Brain microvascular endothelial cell (primary cell): Measurements from ENCODE around the gene RBMY1D.
"Not testable (repeated sequence)": the region's sequence is repeated elsewhere in the genome, so short reads cannot be mapped to it uniquely, and the experiment has no call there.

Source experiments
- DNase-seq: peaks from one replicate; pipeline ENCODE4 v3.0.0-alpha.2; 2020
- H3K27ac ChIP-seq: fragments of 250-450 bp; sonication (Bioruptor Pico); 2 replicates; pipeline ENCODE4 v1.5.1; 2020; ENCODE audit warnings: mild to moderate bottlenecking, moderate library complexity
- H3K27me3 ChIP-seq: fragments of 250-450 bp; sonication (Bioruptor Pico); replicated peaks from 2 replicates; pipeline ENCODE4 v1.5.1; 2020; ENCODE audit warnings: mild to moderate bottlenecking
- H3K36me3 ChIP-seq: fragments of 250-450 bp; sonication (Bioruptor Pico); replicated peaks from 2 replicates; pipeline ENCODE4 v1.5.1; 2020; ENCODE audit warnings: mild to moderate bottlenecking
- H3K4me3 ChIP-seq: 2 replicates; pipeline ENCODE4 v1.5.1; 2011; ENCODE audit warnings: low read depth, mild to moderate bottlenecking, control low read depth, low read length, moderate library complexity
- in situ Hi-C: cut with HindIII; loops from 2 replicates; pipeline ENCODE4 v1.10.0; 2017; ENCODE audit warnings: low sequenced_read_pairs, low pct_ligation_motif_present
- TF ChIP-seq, protein P1 (sequence below): IDR thresholded peaks from 2 replicates; pipeline ENCODE4 v1.5.1; 2011; ENCODE audit warnings: low read depth, mild to moderate bottlenecking, moderate library complexity, low read length, control low read depth, inconsistent platforms; ENCODE audit errors: missing control alignments

RBMY1D gene

GRCh38 chrY:21894426-21894825 is at the start of gene RBMY1D:
Gene RBMY1D, minus strand, starts transcription at chrY:21894526. Its CDS starts 2,013 bp downstream, at chrY:21892513.
- in situ Hi-C loops, H3K36me3 ChIP-seq, H3K27me3 ChIP-seq, H3K27ac ChIP-seq, DNase-seq, H3K4me3 ChIP-seq: not testable (repeated sequence)

DNA sequence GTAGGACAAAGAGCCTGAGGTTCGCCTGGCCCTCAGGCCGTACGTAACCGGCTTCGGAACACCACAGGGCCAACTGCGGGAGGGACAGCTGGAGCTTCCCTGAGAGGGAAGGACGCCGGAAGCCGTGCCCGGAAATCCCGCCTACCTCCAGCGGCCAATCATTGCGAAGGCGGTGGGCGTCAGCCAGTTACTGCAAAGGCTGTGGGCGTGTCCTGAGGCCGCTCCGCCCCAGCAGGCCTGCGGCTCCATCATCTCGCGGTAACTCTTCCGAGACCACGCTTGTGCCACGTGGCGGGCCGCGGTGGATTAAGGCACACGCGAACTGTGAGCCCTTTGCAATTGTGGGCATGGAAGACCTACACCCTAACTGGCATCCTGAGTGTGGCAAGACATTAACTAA is 23.6 kb upstream of the RBMY1D start, which contains the start of gene RBMY1E:
RBMY1E (minus strand) TSS at position 101 of the 400 bp plus-strand sequence. CDS start 1,978 bp downstream, outside the sequence.
- DNase-seq, H3K36me3 ChIP-seq, in situ Hi-C loops, H3K27me3 ChIP-seq, H3K4me3 ChIP-seq, H3K27ac ChIP-seq: not testable (repeated sequence)

DNA sequence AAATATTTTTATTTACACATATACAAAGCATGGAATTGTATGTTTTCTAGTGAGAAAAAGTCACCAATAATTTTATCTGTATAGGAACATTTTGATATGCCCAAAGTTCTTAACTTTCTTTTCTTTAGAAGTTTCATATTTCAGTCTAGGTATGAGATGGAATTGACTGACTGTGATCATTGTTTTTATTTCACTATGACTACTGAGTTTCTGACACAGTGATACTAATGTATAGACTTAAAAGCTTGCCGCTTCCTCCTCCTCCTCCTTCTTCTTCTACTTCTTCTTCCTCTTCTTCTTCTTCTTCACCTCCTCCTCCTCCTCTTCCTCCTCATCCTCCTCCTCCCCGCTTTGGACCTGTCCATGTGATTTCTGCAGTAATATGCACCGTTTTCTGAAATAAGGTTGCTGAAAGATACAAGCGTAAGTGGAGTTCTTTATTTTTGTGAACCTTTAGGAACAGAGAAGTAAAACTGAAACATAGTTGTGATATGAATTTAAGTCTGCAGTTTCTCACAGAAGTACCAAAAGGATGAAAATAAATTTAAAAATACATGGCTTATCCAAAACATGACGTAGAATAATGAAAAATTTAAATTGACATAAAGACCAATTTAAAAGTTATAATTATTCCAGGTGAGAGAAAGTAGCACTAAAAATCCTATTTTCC is 24.8 kb downstream of the RBMY1D start:
- in situ Hi-C loops, H3K27ac ChIP-seq, H3K27me3 ChIP-seq, DNase-seq, H3K4me3 ChIP-seq, H3K36me3 ChIP-seq: not testable (repeated sequence)

DNA sequence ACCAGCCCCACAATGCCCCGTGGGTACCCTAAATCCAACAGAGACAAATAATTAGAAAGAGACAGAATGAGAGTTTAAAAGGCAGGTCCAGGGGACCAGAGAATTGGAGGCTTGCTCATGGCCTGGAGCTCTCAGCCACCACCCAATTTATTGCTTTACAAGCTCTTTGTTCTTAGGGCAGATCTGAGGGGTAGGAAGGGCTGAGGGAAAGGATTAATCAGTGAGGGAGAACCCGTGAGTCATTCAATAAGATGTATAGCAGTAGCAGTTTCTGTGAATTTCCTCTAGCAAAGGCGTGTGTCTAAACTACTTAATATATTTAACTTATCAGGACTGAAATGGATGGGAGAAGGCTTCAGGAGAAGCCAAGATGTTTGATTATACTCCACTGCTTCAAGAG is 48.8 kb downstream of the RBMY1D start:
- H3K36me3 ChIP-seq, result no peaks in the 10 kb centered on the region
- DNase-seq, result no peak
- H3K4me3 ChIP-seq, result no peak overlapping the region
- TF ChIP-seq, protein P1, sequence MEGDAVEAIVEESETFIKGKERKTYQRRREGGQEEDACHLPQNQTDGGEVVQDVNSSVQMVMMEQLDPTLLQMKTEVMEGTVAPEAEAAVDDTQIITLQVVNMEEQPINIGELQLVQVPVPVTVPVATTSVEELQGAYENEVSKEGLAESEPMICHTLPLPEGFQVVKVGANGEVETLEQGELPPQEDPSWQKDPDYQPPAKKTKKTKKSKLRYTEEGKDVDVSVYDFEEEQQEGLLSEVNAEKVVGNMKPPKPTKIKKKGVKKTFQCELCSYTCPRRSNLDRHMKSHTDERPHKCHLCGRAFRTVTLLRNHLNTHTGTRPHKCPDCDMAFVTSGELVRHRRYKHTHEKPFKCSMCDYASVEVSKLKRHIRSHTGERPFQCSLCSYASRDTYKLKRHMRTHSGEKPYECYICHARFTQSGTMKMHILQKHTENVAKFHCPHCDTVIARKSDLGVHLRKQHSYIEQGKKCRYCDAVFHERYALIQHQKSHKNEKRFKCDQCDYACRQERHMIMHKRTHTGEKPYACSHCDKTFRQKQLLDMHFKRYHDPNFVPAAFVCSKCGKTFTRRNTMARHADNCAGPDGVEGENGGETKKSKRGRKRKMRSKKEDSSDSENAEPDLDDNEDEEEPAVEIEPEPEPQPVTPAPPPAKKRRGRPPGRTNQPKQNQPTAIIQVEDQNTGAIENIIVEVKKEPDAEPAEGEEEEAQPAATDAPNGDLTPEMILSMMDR, result no peak
- H3K27ac ChIP-seq, result no peak overlapping the region
- H3K27me3 ChIP-seq, result no peaks in the 10 kb centered on the region
- in situ Hi-C loops, result no loop called here

- in situ Hi-C loops, result no loop called here
- DNase-seq, result no peak
- Histone ChIP-seq H3K36me3 (no peaks in the 10 kb centered on the region), H3K27ac (no peak overlapping the region), H3K27me3 (no peaks in the 10 kb centered on the region), H3K4me3 (no peak overlapping the region)
- TF ChIP-seq, protein P1, result no peak
Measured at GRCh38 chrY:21842090-21842489, 52.2 kb downstream of the RBMY1D start.

DNA sequence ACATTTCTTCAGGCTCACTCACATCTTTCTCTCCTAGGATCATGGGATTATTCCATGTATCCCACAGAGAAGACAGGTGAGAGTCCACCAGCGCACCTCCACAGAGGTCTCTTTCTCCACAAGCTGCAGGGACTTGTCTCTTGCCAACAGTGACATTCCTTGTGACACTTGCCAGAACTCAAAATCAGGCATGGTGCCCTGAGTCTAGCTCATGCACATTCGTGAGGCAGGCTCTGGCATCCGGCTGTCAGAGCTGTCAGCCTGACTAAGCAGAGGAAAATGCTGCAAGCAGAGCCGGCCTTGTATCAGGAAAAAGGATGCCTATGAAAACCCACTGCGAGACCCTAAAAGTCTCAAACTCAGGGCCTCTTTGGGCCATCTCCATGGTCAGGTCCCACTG is 54.8 kb downstream of the RBMY1D start:
- no peak for DNase-seq
- in situ Hi-C loops, result no loop called here

DNA sequence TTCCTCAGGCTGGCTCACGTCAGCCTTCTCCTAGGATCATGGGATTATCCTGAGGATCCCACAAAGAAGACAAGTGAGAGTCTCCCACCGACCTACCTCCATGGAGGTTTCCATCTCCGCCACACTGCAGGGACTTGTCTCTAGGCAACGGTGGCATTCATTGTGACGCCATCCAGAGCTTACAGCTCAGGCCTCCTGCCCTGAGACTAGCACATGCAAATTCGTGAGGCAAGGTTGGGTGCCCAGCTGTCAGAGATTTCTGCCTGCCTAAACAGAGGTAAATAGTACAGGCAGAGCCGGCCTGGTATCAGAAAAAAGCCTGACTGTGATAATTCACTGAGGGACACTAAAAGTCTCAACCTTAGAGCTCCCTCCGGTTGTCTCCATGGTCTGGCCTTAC is 58.0 kb downstream of the RBMY1D start:
- TF ChIP-seq, protein P1, result no peak
- in situ Hi-C loops, result no loop called here
- Histone ChIP-seq H3K27ac (no peak overlapping the region), H3K27me3 (no peaks in the 10 kb centered on the region), H3K4me3 (no peak overlapping the region), H3K36me3 (no peaks in the 10 kb centered on the region)
- DNase-seq, result no peak

More for the DNA sequence above, 54.8 kb downstream of the RBMY1D start:
- Histone ChIP-seq H3K27ac (no peak overlapping the region), H3K27me3 (no peaks in the 10 kb centered on the region), H3K36me3 (no peaks in the 10 kb centered on the region), H3K4me3 (no peak overlapping the region)
- TF ChIP-seq, protein P1, result no peak
